T-cell (primary cell): ENCODE data around the gene GGTA1. TPM values are rescaled to one million over a fixed set of nuclear protein-coding genes. Genes with fewer than 3 reads are reported as not detected.
"Not testable (repeated sequence)": the region's sequence is repeated elsewhere in the genome, so short reads cannot be mapped to it uniquely, and the experiment has no call there.

ENCODE experiments used
- ATAC-seq, 4 experiments: fragments of 200-7000 bp in 3 of 4; fragments of 150-1000 bp in 1 of 4; cut with Tn5 transposase; replicated peaks in 1 of 4; 1 replicate in 3 of 4; 2 replicates in 1 of 4; pipeline ENCODE4 v1.10.0; 2021; ENCODE audit warnings: moderate library complexity in 3 of 4, mild to moderate bottlenecking in 2 of 4, moderate number of reproducible peaks in 1 of 4
- CTCF ChIA-PET, 2 donors: fragments of 300-600 bp; sonication (Branson Sonifier 250); formaldehyde crosslinking; loops; one replicate each; lab custom pipeline; 2022; ENCODE audit warnings: antibody characterized with exemption in 2 of 2; lab: Charles Lee
- POLR2A ChIA-PET, 2 donors: fragments of 300-600 bp; sonication (Branson Sonifier 250); formaldehyde crosslinking; loops; one replicate each; lab custom pipeline; 2022; ENCODE audit warnings: antibody characterized with exemption in 2 of 2; lab: Charles Lee
- DNase-seq, 35 experiments: peaks; one replicate each; pipeline versions ENCODE4 v3.0.0 to v3.0.0-alpha.2; 2013 to 2023
- H3K27ac ChIP-seq: one replicate; pipeline ENCODE4 v1.5.1; 2013; ENCODE audit warnings: low read length
- H3K27me3 ChIP-seq, 2 experiments: replicated peaks in 1 of 2; 1 replicate in 1 of 2; 2 replicates in 1 of 2; pipeline versions ENCODE4 v1.6.1 to v1.7.0; 2013; ENCODE audit warnings: low read length in 1 of 2, mixed read lengths in 1 of 2; ENCODE audit not compliant: control insufficient read depth in 2 of 2, insufficient read depth in 2 of 2; ENCODE audit errors: extremely low read depth in 1 of 2
- H3K36me3 ChIP-seq, 2 donors: 1 replicate in 1 of 2; 2 replicates in 1 of 2; pipeline versions ENCODE4 v1.6.1 to v1.7.0; 2013; ENCODE audit warnings: low read length in 1 of 2; ENCODE audit not compliant: control insufficient read depth in 2 of 2, insufficient read depth in 1 of 2; ENCODE audit errors: extremely low read depth in 1 of 2
- H3K4me1 ChIP-seq, 2 experiments: 1 replicate in 1 of 2; 2 replicates in 1 of 2; pipeline versions ENCODE4 v1.6.1 to v1.7.0; 2013; ENCODE audit warnings: low read length in 2 of 2, mixed read lengths in 1 of 2; ENCODE audit not compliant: insufficient read depth in 2 of 2, control insufficient read depth in 1 of 2; ENCODE audit errors: extremely low read depth in 1 of 2
- H3K4me3 ChIP-seq, 2 donors: 1 replicate in 1 of 2; 2 replicates in 1 of 2; pipeline versions ENCODE4 v1.5.1 to v1.7.0; 2013; ENCODE audit warnings: mild to moderate bottlenecking in 2 of 2, low read length in 1 of 2, moderate library complexity in 1 of 2; ENCODE audit not compliant: control insufficient read depth in 1 of 2; ENCODE audit errors: extremely low read depth in 1 of 2
- H3K9me3 ChIP-seq: 2 replicates; pipeline ENCODE4 v1.7.0; 2013
- H3K27ac Mint-ChIP-seq, 2 donors: one replicate each; pipeline ENCODE4 v1.8.0; 2020 to 2021; ENCODE audit warnings: mild to moderate bottlenecking in 2 of 2, mixed read lengths in 2 of 2
- H3K27me3 Mint-ChIP-seq, 2 donors: one replicate each; pipeline ENCODE4 v1.8.0; 2021 to 2022; ENCODE audit warnings: mixed read lengths in 2 of 2
- H3K36me3 Mint-ChIP-seq: one replicate; pipeline ENCODE4 v1.8.0; 2021; ENCODE audit warnings: mixed read lengths
- H3K4me1 Mint-ChIP-seq, 3 donors: one replicate each; pipeline ENCODE4 v1.8.0; 2020 to 2022; ENCODE audit warnings: mixed read lengths in 3 of 3, mild to moderate bottlenecking in 1 of 3
- H3K4me3 Mint-ChIP-seq, 3 donors: one replicate each; pipeline ENCODE4 v1.8.0; 2020 to 2022; ENCODE audit warnings: mild to moderate bottlenecking in 3 of 3, mixed read lengths in 3 of 3, moderate library complexity in 3 of 3
- H3K9me3 Mint-ChIP-seq, 3 donors: one replicate each; pipeline ENCODE4 v1.8.0; 2020 to 2022; ENCODE audit warnings: mixed read lengths in 3 of 3
- WGBS: methylation state at CpG from one replicate; pipeline ENCODE4 v1.1.5; 2013; ENCODE audit warnings: missing lambda C conversion rate; ENCODE audit not compliant: insufficient coverage; 5-methylcytosine and 5-hydroxymethylcytosine counted together
- total RNA-seq, 35 experiments: library from RNA in 6 of 35; stranded (reverse) in 6 of 35; fragments of 120-200 nt in 1 of 35; gene quantifications; one replicate each; pipeline versions ENCODE4 v1.2.1 to v1.2.4 and lab custom pipeline; 2013 to 2026

The GGTA1 gene
- total RNA-seq, 5 donors from 2014 or later (not counting 1 experiment from before 2014, with no cell fraction given) = not detected

- H3K36me3 ChIP-seq = no peaks in the 10 kb centered on the region
- POLR2A ChIA-PET = no interaction called here
- no peak for ATAC-seq
- H3K9me3 Mint-ChIP-seq = no peaks in the 10 kb centered on the region
- 73% methylated on average over 3 of the region's 8 CpGs for WGBS
- H3K27me3 Mint-ChIP-seq = peaks cover 10 to 11% of the 10 kb centered on the region in 2 donors
- H3K9me3 ChIP-seq = no peaks in the 10 kb centered on the region
- no peak overlapping the region for H3K27ac Mint-ChIP-seq
- H3K4me1 Mint-ChIP-seq = no peaks in the 10 kb centered on the region
- no peaks in the 10 kb centered on the region for H3K36me3 Mint-ChIP-seq
- no peaks in the 10 kb centered on the region for H3K27me3 ChIP-seq
- CTCF ChIA-PET = interaction anchor here in 1 of 2 donors (0.9 kb wide), 1 partner anchor 120 kb away, joined by 3 read pairs; no protein-coding TSS in a partner anchor
- no peak overlapping the region for H3K27ac ChIP-seq
- H3K4me1 ChIP-seq = no peaks in the 10 kb centered on the region
- H3K4me3 ChIP-seq = no peak overlapping the region
- no peak overlapping the region for H3K4me3 Mint-ChIP-seq
- no peak for DNase-seq
Measured at GRCh38 chr9:121439711-121440664, 59.7 kb downstream of the GGTA1 start.

GRCh38 chr9:121439016-121439415, 60.6 kb downstream of the GGTA1 start:
- Histone ChIP-seq H3K4me1 (no peaks in the 10 kb centered on the region), H3K9me3 (no peaks in the 10 kb centered on the region), H3K36me3 (no peaks in the 10 kb centered on the region), H3K27ac (no peak overlapping the region), H3K27me3 (no peaks in the 10 kb centered on the region), H3K4me3 (no peak overlapping the region)
- no peak for ATAC-seq
- Mint-ChIP-seq H3K27me3 (peaks cover 10 to 15% of the 10 kb centered on the region in 2 donors), H3K9me3 (no peaks in the 10 kb centered on the region), H3K27ac (no peak overlapping the region), H3K4me1 (no peaks in the 10 kb centered on the region), H3K4me3 (no peak overlapping the region), H3K36me3 (no peaks in the 10 kb centered on the region)
- no CpG with 5 or more reads among the region's 1 CpG for WGBS
- POLR2A ChIA-PET = no interaction called here
- CTCF ChIA-PET = no interaction called here
- DNase-seq = no peak

- POLR2A ChIA-PET = no interaction called here
- ATAC-seq = no peak
- Mint-ChIP-seq H3K4me3 (no peak overlapping the region), H3K36me3 (no peaks in the 10 kb centered on the region), H3K27me3 (peaks cover 12 to 15% of the 10 kb centered on the region in 2 donors), H3K9me3 (no peaks in the 10 kb centered on the region), H3K4me1 (no peaks in the 10 kb centered on the region), H3K27ac (no peak overlapping the region)
- Histone ChIP-seq H3K9me3 (no peaks in the 10 kb centered on the region), H3K27ac (no peak overlapping the region), H3K36me3 (no peaks in the 10 kb centered on the region), H3K4me3 (no peak overlapping the region), H3K27me3 (no peaks in the 10 kb centered on the region), H3K4me1 (no peaks in the 10 kb centered on the region)
- WGBS = no CpG with 5 or more reads among the region's 3 CpGs
- no peak for DNase-seq
- CTCF ChIA-PET = no interaction called here
Measured at GRCh38 chr9:121437891-121438290, 61.8 kb downstream of the GGTA1 start.

- no CpG with 5 or more reads among the region's 3 CpGs for WGBS
- H3K4me3 Mint-ChIP-seq, H3K27ac Mint-ChIP-seq, H3K4me3 ChIP-seq, H3K4me1 ChIP-seq, H3K36me3 ChIP-seq, POLR2A ChIA-PET, H3K36me3 Mint-ChIP-seq, CTCF ChIA-PET, H3K27me3 ChIP-seq, H3K27ac ChIP-seq, H3K9me3 ChIP-seq, DNase-seq, ATAC-seq, H3K9me3 Mint-ChIP-seq, H3K4me1 Mint-ChIP-seq: not testable (repeated sequence)
- H3K27me3 Mint-ChIP-seq = peaks cover 12 to 13% of the 10 kb centered on the region in 2 donors
Measured at GRCh38 chr9:121437046-121437445, 62.6 kb downstream of the GGTA1 start.

- H3K27ac Mint-ChIP-seq = no peak overlapping the region
- Histone ChIP-seq H3K4me3 (no peak overlapping the region), H3K9me3 (no peaks in the 10 kb centered on the region), H3K36me3 (no peaks in the 10 kb centered on the region), H3K27me3 (no peaks in the 10 kb centered on the region), H3K27ac (no peak overlapping the region), H3K4me1 (no peaks in the 10 kb centered on the region)
- no peak for DNase-seq
- H3K9me3 Mint-ChIP-seq = no peaks in the 10 kb centered on the region
- POLR2A ChIA-PET = no interaction called here
- peaks cover 12 to 13% of the 10 kb centered on the region in 2 donors for H3K27me3 Mint-ChIP-seq
- CTCF ChIA-PET = no interaction called here
- no peak for ATAC-seq
- H3K4me3 Mint-ChIP-seq = no peak overlapping the region
- no peaks in the 10 kb centered on the region for H3K36me3 Mint-ChIP-seq
- H3K4me1 Mint-ChIP-seq = no peaks in the 10 kb centered on the region
Measured at GRCh38 chr9:121434969-121435368, 64.7 kb downstream of the GGTA1 start.

GRCh38 chr9:121427899-121428298, 71.7 kb downstream of the GGTA1 start:
- H3K4me1 Mint-ChIP-seq = no peaks in the 10 kb centered on the region
- peaks cover 8 to 30% of the 10 kb centered on the region in 2 donors for H3K27me3 Mint-ChIP-seq
- Histone ChIP-seq H3K36me3 (no peaks in the 10 kb centered on the region), H3K27me3 (peaks cover 0 to 2% of the 10 kb centered on the region in 2 experiments), H3K27ac (no peak overlapping the region), H3K4me1 (no peaks in the 10 kb centered on the region), H3K4me3 (no peak overlapping the region), H3K9me3 (no peaks in the 10 kb centered on the region)
- ATAC-seq = no peak
- 42% methylated on average over 1 of the region's 1 CpG for whole genome bisulfite sequencing
- DNase-seq = no peak
- peaks cover 9% of the 10 kb centered on the region for H3K36me3 Mint-ChIP-seq
- peaks cover 4 to 9% (median 7%) of the 10 kb centered on the region in 3 donors for H3K9me3 Mint-ChIP-seq
- ChIA-PET POLR2A (no interaction called here), CTCF (no interaction called here)
- H3K27ac Mint-ChIP-seq = no peak overlapping the region
- H3K4me3 Mint-ChIP-seq = no peak overlapping the region
